ENCODE measurements around the gene NUP214.

DNA sequence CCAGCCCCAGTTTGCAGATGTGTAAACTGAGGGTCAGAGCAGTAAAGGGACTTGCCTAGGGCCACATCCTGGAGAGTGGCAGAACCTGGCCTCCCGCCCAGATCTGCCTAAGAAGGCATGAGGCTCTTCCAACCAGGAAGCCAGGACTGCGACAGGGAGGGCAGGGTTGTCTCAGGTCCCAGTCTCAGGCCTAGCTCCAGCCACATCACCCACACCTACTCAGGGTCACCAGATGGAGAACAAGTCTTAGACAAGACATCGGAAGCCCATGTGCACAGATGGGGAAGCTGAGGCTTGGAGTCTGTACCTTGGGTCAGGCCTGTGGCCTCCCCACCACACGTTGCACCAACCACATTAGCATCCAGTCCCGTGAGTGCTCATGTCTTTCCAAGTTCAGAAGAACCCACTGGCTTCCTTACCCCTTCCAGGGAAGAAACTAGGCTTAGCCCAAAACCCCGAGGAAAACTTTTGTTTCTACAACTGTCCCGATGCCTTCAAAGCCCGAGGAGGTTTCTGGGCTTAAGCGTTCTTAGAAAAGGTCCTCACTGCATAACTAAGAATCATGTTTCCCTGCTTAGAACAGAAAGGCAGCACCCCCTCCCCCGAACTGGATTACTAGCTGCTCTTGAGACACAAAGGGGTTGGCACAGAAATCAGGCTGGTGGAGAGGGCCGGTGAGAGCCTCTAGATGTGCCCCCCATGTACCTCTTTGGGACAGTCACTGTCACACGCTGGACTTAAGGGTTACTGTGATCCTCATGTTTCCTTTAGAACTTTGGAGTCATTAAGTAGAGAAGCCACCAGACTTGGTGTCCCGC is 148.7 kb downstream of the NUP214 start:
- TF ChIP-seq, protein P1, sequence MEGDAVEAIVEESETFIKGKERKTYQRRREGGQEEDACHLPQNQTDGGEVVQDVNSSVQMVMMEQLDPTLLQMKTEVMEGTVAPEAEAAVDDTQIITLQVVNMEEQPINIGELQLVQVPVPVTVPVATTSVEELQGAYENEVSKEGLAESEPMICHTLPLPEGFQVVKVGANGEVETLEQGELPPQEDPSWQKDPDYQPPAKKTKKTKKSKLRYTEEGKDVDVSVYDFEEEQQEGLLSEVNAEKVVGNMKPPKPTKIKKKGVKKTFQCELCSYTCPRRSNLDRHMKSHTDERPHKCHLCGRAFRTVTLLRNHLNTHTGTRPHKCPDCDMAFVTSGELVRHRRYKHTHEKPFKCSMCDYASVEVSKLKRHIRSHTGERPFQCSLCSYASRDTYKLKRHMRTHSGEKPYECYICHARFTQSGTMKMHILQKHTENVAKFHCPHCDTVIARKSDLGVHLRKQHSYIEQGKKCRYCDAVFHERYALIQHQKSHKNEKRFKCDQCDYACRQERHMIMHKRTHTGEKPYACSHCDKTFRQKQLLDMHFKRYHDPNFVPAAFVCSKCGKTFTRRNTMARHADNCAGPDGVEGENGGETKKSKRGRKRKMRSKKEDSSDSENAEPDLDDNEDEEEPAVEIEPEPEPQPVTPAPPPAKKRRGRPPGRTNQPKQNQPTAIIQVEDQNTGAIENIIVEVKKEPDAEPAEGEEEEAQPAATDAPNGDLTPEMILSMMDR (IDR thresholded peaks at IDR 0.05; ENCODE audit: control extremely low read depth in 1 of 3, insufficient read depth in 1 of 3, low read depth in 1 of 3, low read length in 3 of 3): no peak
- TF ChIP-seq EZH2 (IDR thresholded peaks at IDR 0.05; ENCODE audit: low read depth, low read length, severe bottlenecking) (no peak), RXRA (IDR thresholded peaks at IDR 0.05; ENCODE audit: insufficient read depth, low read depth, low read length) (no peak), EP300 (IDR thresholded peaks at IDR 0.05; ENCODE audit: borderline replicate concordance in 1 of 2, low read depth in 2 of 2, low read length in 2 of 2) (no peak), GABPA (IDR thresholded peaks at IDR 0.05; ENCODE audit: borderline replicate concordance, insufficient read depth, low read length) (no peak), POLR2A (IDR thresholded peaks at IDR 0.05; ENCODE audit: control extremely low read depth in 1 of 2, low read depth in 2 of 2, low read length in 2 of 2) (no peak), KDM1A (IDR thresholded peaks at IDR 0.05; ENCODE audit: borderline replicate concordance, low read length) (no peak)
- TF ChIP-seq, protein P2, sequence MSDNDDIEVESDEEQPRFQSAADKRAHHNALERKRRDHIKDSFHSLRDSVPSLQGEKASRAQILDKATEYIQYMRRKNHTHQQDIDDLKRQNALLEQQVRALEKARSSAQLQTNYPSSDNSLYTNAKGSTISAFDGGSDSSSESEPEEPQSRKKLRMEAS (IDR thresholded peaks at IDR 0.05): no peak

All from H1 (cell line).